ENCODE results near the gene BMP2K. TPM values are rescaled to one million over a fixed set of nuclear protein-coding genes. Genes with fewer than 3 reads are reported as not detected.

Gene BMP2K
- total RNA-seq (54.8 and 62.7 TPM in 2 replicates), polyA plus RNA-seq (75.1 and 126 TPM in 2 replicates), polyA minus RNA-seq (ENCODE audit: low replicate concordance) (24.2 and 28.7 TPM in 2 replicates)
- 32.3 and 54.7 TPM in 2 replicates for polyA plus RNA-seq (2012)

DNA sequence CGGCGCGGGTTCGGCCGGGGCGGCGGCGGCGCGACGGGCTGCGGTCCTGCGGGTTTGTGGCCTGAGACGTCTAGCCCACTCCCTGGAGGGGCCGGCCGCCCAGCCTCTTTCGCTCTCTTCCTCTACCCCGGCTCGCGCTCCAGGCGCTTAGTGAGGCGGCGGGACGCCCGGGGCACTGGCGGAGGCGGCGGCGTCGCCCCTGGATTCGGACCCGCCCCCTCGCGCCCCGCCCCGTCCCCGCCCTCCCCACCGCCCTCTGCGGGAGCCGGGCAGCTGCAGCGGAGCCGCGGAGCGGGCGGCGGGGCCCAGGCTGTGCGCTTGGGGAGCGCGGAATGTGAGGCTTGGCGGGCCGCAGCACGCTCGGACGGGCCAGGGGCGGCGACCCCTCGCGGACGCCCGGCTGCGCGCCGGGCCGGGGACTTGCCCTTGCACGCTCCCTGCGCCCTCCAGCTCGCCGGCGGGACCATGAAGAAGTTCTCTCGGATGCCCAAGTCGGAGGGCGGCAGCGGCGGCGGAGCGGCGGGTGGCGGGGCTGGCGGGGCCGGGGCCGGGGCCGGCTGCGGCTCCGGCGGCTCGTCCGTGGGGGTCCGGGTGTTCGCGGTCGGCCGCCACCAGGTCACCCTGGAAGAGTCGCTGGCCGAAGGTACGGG lies at the start of gene BMP2K:
TSS of gene BMP2K (plus strand) at position 272 of the 650 bp plus-strand sequence. CDS start at position 466, 194 bp downstream.
- peaks cover 5% of the 10 kb centered on the region for H4K20me1 ChIP-seq (ENCODE audit: control insufficient read depth, extremely low read depth, insufficient read depth, low read length)
- H3K36me3 ChIP-seq (ENCODE audit: control insufficient read depth, insufficient read depth, low read length): no peaks in the 10 kb centered on the region
- no peaks in the 10 kb centered on the region for H3K27me3 ChIP-seq (ENCODE audit: control insufficient read depth, insufficient read depth, low read length)
- peak; percentile 70 to 73 for DNase-seq (ENCODE audit: low read depth in 2 of 2)
- peak within 1 kb of the TSS; percentile 89 for H2AFZ ChIP-seq (ENCODE audit: low read length)
- H3K9me3 ChIP-seq (ENCODE audit: control insufficient read depth, insufficient read depth, low read depth, low read length): no peaks in the 10 kb centered on the region
- H3K27ac ChIP-seq (ENCODE audit: insufficient read depth, low read length): peak within 1 kb of the TSS; percentile 99
- H3K4me3 ChIP-seq (replicated peaks in 1 of 4; ENCODE audit: control extremely low read depth in 1 of 4, insufficient read depth in 1 of 4, low read depth in 3 of 4, low read length in 4 of 4): peak within 1 kb of the TSS; percentile 88 to 93 (median 91)
- H3K9ac ChIP-seq (ENCODE audit: insufficient read depth, low read length): peak within 1 kb of the TSS; percentile 98
- peak within 1 kb of the TSS; percentile 97 for H3K4me2 ChIP-seq (ENCODE audit: extremely low read depth, insufficient read depth, low read length)
- TF ChIP-seq, protein P1, sequence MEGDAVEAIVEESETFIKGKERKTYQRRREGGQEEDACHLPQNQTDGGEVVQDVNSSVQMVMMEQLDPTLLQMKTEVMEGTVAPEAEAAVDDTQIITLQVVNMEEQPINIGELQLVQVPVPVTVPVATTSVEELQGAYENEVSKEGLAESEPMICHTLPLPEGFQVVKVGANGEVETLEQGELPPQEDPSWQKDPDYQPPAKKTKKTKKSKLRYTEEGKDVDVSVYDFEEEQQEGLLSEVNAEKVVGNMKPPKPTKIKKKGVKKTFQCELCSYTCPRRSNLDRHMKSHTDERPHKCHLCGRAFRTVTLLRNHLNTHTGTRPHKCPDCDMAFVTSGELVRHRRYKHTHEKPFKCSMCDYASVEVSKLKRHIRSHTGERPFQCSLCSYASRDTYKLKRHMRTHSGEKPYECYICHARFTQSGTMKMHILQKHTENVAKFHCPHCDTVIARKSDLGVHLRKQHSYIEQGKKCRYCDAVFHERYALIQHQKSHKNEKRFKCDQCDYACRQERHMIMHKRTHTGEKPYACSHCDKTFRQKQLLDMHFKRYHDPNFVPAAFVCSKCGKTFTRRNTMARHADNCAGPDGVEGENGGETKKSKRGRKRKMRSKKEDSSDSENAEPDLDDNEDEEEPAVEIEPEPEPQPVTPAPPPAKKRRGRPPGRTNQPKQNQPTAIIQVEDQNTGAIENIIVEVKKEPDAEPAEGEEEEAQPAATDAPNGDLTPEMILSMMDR (conservative IDR thresholded peaks at IDR 0.05 in 1 of 2, IDR thresholded peaks at IDR 0.05 in 1 of 2; ENCODE audit: low read depth in 1 of 2, low read length in 2 of 2): no peak
- no peak for TF ChIP-seq EZH2 (IDR thresholded peaks at IDR 0.05; ENCODE audit: low read length, missing control alignments)
- H3K79me2 ChIP-seq (ENCODE audit: control insufficient read depth, insufficient read depth, low read length): peaks cover 49% of the 10 kb centered on the region
- peaks cover 5% of the 10 kb centered on the region for H3K4me1 ChIP-seq (ENCODE audit: control insufficient read depth, extremely low read depth, insufficient read depth, low read length)

GRCh38 chr4:78726546-78726945 lies 49.6 kb upstream of the BMP2K start:
- TF ChIP-seq, protein P1 (conservative IDR thresholded peaks at IDR 0.05 in 1 of 2, IDR thresholded peaks at IDR 0.05 in 1 of 2; ENCODE audit: low read depth in 1 of 2, low read length in 2 of 2): no peak
- no peak for TF ChIP-seq EZH2 (IDR thresholded peaks at IDR 0.05; ENCODE audit: low read length, missing control alignments)
- H3K9ac ChIP-seq (ENCODE audit: insufficient read depth, low read length): no peak overlapping the region
- no peaks in the 10 kb centered on the region for H4K20me1 ChIP-seq (ENCODE audit: control insufficient read depth, extremely low read depth, insufficient read depth, low read length)
- H3K27ac ChIP-seq (ENCODE audit: insufficient read depth, low read length): no peak overlapping the region
- H2AFZ ChIP-seq (ENCODE audit: low read length): no peak overlapping the region
- no peaks in the 10 kb centered on the region for H3K79me2 ChIP-seq (ENCODE audit: control insufficient read depth, insufficient read depth, low read length)
- no peaks in the 10 kb centered on the region for H3K9me3 ChIP-seq (ENCODE audit: control insufficient read depth, insufficient read depth, low read depth, low read length)
- H3K4me2 ChIP-seq (ENCODE audit: extremely low read depth, insufficient read depth, low read length): no peak overlapping the region
- no peaks in the 10 kb centered on the region for H3K4me1 ChIP-seq (ENCODE audit: control insufficient read depth, extremely low read depth, insufficient read depth, low read length)
- no peak for DNase-seq (ENCODE audit: low read depth in 2 of 2)
- H3K36me3 ChIP-seq (ENCODE audit: control insufficient read depth, insufficient read depth, low read length): no peaks in the 10 kb centered on the region
- H3K27me3 ChIP-seq (ENCODE audit: control insufficient read depth, insufficient read depth, low read length): no peaks in the 10 kb centered on the region
- no peak overlapping the region for H3K4me3 ChIP-seq (replicated peaks in 1 of 4; ENCODE audit: control extremely low read depth in 1 of 4, insufficient read depth in 1 of 4, low read depth in 3 of 4, low read length in 4 of 4)

DNA sequence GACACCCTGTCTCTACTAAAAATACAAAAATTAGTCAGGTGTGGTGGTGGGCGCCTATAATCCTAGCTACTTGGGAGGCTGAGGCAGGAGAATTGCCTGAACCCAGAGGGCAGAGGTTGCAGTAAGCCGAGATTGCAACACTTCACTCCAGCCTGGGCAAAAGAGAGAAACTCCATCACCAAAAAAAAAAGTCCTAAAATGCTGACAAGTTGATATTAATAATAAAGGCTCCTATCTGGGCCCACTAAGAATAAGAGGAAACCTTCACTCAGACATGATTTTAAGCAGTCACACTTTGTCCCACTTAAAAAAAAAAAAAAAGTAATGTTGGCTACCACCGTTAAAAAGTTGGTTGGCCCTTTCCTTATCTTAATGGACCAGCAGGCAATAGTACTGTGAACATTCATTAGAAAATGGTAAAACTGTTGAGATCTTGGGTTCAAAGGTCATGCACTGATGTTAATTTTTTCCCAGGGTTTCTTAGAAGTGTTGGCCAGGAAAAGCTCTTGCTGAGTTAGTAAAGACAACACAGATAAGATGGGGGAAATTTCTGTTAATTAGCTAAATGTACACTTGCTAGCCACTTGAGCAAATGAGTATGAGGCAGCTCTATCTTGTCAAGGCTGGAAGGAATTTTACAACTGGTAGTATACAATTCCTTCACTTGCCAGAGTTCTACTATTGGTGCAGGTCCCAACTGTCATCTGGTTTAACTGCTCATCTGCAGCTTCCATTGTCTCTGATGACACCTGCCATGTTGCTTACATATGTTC lies 43.6 kb upstream of the BMP2K start:
- no peak overlapping the region for H3K27ac ChIP-seq (ENCODE audit: insufficient read depth, low read length)
- TF ChIP-seq, protein P1 (conservative IDR thresholded peaks at IDR 0.05 in 1 of 2, IDR thresholded peaks at IDR 0.05 in 1 of 2; ENCODE audit: low read depth in 1 of 2, low read length in 2 of 2): no peak
- no peak for TF ChIP-seq EZH2 (IDR thresholded peaks at IDR 0.05; ENCODE audit: low read length, missing control alignments)
- no peak for DNase-seq (ENCODE audit: low read depth in 2 of 2)
- H3K9me3 ChIP-seq (ENCODE audit: control insufficient read depth, insufficient read depth, low read depth, low read length): no peaks in the 10 kb centered on the region
- H3K27me3 ChIP-seq (ENCODE audit: control insufficient read depth, insufficient read depth, low read length): no peaks in the 10 kb centered on the region
- H2AFZ ChIP-seq (ENCODE audit: low read length): no peak overlapping the region
- no peak overlapping the region for H3K4me2 ChIP-seq (ENCODE audit: extremely low read depth, insufficient read depth, low read length)
- H3K36me3 ChIP-seq (ENCODE audit: control insufficient read depth, insufficient read depth, low read length): no peaks in the 10 kb centered on the region
- H3K4me1 ChIP-seq (ENCODE audit: control insufficient read depth, extremely low read depth, insufficient read depth, low read length): no peaks in the 10 kb centered on the region
- no peak overlapping the region for H3K9ac ChIP-seq (ENCODE audit: insufficient read depth, low read length)
- no peak overlapping the region for H3K4me3 ChIP-seq (replicated peaks in 1 of 4; ENCODE audit: control extremely low read depth in 1 of 4, insufficient read depth in 1 of 4, low read depth in 3 of 4, low read length in 4 of 4)
- no peaks in the 10 kb centered on the region for H3K79me2 ChIP-seq (ENCODE audit: control insufficient read depth, insufficient read depth, low read length)
- H4K20me1 ChIP-seq (ENCODE audit: control insufficient read depth, extremely low read depth, insufficient read depth, low read length): no peaks in the 10 kb centered on the region
